Measurements from ENCODE around the gene AFF1.

- TF ChIP-seq POLR2AphosphoS5 (IDR thresholded peaks at IDR 0.05; ENCODE audit: low read depth, low read length) = no peak
- no peak for TF ChIP-seq POLR2A (IDR thresholded peaks at IDR 0.05; ENCODE audit: low read depth, low read length)
- no peak for TF ChIP-seq TAF1 (IDR thresholded peaks at IDR 0.05; ENCODE audit: borderline replicate concordance, low read depth, low read length)
Measured at GRCh38 chr4:87109121-87109520, 174.3 kb downstream of the AFF1 start.

Measured in GM12892 (cell line).